Spleen (tissue), 11 donors: ENCODE results near the gene FAM83B. TPM values are rescaled to one million over a fixed set of nuclear protein-coding genes. Genes with fewer than 3 reads are reported as not detected.
"Not testable (repeated sequence)": the region's sequence is repeated elsewhere in the genome, so short reads cannot be mapped to it uniquely, and the experiment has no call there.

Experiments used
- DNase-seq: peaks from one replicate; pipeline ENCODE4 v3.0.0-alpha.2; 2020
- H3K27ac ChIP-seq, 8 donors: fragments of 200-600 bp; sonication (generic) in 7 of 8; 1 replicate in 4 of 8; 2 replicates in 4 of 8; pipeline versions ENCODE4 v1.5.0 to v1.8.0; 2016 to 2021; ENCODE audit warnings: inconsistent platforms in 4 of 8, mild to moderate bottlenecking in 4 of 8, moderate library complexity in 1 of 8
- H3K27me3 ChIP-seq, 7 donors: fragments of 200-600 bp; sonication (generic) in 6 of 7; replicated peaks in 1 of 7; 1 replicate in 4 of 7; 2 replicates in 3 of 7; pipeline versions ENCODE4 v1.5.0 to v1.8.0; 2016 to 2021; ENCODE audit warnings: inconsistent platforms in 3 of 7, mild to moderate bottlenecking in 1 of 7
- H3K36me3 ChIP-seq, 6 donors: fragments of 200-600 bp; sonication (generic) in 5 of 6; 1 replicate in 4 of 6; 2 replicates in 2 of 6; pipeline versions ENCODE4 v1.5.0 to v1.8.0; 2016 to 2021; ENCODE audit warnings: inconsistent platforms in 2 of 6
- H3K4me1 ChIP-seq, 6 donors: fragments of 200-600 bp; sonication (generic) in 5 of 6; 1 replicate in 3 of 6; 2 replicates in 3 of 6; pipeline versions ENCODE4 v1.5.0 to v1.8.0; 2016 to 2021; ENCODE audit warnings: inconsistent platforms in 3 of 6
- H3K4me3 ChIP-seq, 8 donors: fragments of 200-600 bp; sonication (generic) in 7 of 8; 1 replicate in 4 of 8; 2 replicates in 4 of 8; pipeline versions ENCODE4 v1.5.0 to v1.8.0; 2016 to 2021; ENCODE audit warnings: inconsistent platforms in 4 of 8, mild to moderate bottlenecking in 4 of 8, moderate library complexity in 2 of 8
- H3K9me3 ChIP-seq, 8 donors: fragments of 200-600 bp; sonication (generic) in 7 of 8; 1 replicate in 4 of 8; 2 replicates in 4 of 8; pipeline versions ENCODE4 v1.5.0 to v1.8.0; 2016 to 2021; ENCODE audit warnings: inconsistent platforms in 4 of 8
- POLR2A ChIP-seq, 3 donors: fragments of 450-650 bp; IDR thresholded peaks; one replicate each; pipeline ENCODE4 v1.5.1; 2017; ENCODE audit warnings: antibody characterized with exemption in 3 of 3, mild to moderate bottlenecking in 1 of 3
- POLR2AphosphoS5 ChIP-seq, 3 donors: sonication (generic); formaldehyde crosslinking; IDR thresholded peaks; one replicate each; pipeline ENCODE4 v1.5.1; 2017; ENCODE audit warnings: antibody characterized with exemption in 3 of 3
- WGBS, 5 donors: extraction: QIAGEN DNeasy Blood & Tissue Kit in 3 of 5; methylation state at CpG; one replicate each; pipeline versions ENCODE4 v1.1.5 to v1.1.7; 2013 to 2018; 5-methylcytosine and 5-hydroxymethylcytosine counted together
- intact Hi-C: fragments of 100-400 bp; cut with DNase I; formaldehyde crosslinking; loops from one replicate; pipeline ENCODE4 v1.15.0; 2023; ENCODE audit warnings: low total_unique reads
- polyA plus RNA-seq, 3 donors: library from polyadenylated mRNA; stranded (reverse); fragments of 200-250 nt; gene quantifications; one replicate each; pipeline ENCODE4 v1.2.1, GENCODE V29; 2013
- total RNA-seq, 7 donors: library from RNA; depleted of rRNA in 3 of 7; stranded (reverse); fragments of >200 nt in 3 of 7; fragmentation: NEBNext Ultra II Directional in 4 of 7; extraction: Animal tissue kit (Norgen Biotek cat#: 25700) in 4 of 7; gene quantifications; one replicate each; pipeline versions ENCODE4 v1.1.0 to v1.2.1, GENCODE V29; 2016 to 2021
- TF ChIP-seq, protein P1 (sequence below), 11 experiments: fragments of 200-600 bp in 7 of 11; fragments of 450-650 bp in 4 of 11; sonication (generic) in 4 of 11; IDR thresholded peaks in 8 of 11; conservative IDR thresholded peaks in 3 of 11; 1 replicate in 7 of 11; 2 replicates in 4 of 11; pipeline versions ENCODE4 v1.4.0 to v1.8.0; 2016 to 2021; ENCODE audit warnings: antibody characterized with exemption in 11 of 11, inconsistent platforms in 4 of 11, mild to moderate bottlenecking in 1 of 11
- donor health status: healthy with polysubstance abuse.
- donor health status: DM: no; HTN: no; CAD: no; lungs with moderate emphysema.
- donor health status: DM: no; HTN: no; CAD: no.
- donor health status: Bipolar disorder and iron deficiency.
- donor health status: healthy.
- donor health status: DM: no; HTN: no; CAD: no.
- donor health status: DM: yes; HTN: yes; CAD: no.

FAM83B gene
- total and polyA plus RNA-seq, 10 donors = not detected

DNA sequence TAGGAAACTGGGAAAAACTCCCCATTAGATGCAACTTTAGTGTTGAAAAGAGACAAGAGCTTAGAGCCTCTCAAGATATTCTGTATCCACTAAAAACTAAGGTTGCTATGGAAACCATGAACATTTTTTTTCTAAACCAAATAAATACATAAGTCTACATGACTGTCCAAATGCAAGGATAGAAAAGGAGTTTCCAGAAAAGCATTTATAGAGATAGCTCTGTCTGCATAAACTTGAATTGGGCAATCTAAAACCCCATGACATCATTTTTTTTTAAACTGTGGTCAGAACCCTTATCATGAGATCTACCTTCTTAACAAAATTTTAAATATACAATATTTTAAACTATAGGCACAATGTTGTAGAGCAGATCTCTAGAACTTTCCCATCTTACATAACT, 36.4 kb upstream of the FAM83B start:
- H3K36me3 ChIP-seq = no peaks in the 10 kb centered on the region
- intact Hi-C loops = no loop called here
- no peak overlapping the region for H3K4me3 ChIP-seq
- no peak overlapping the region for H3K27ac ChIP-seq
- H3K27me3 ChIP-seq = no peaks in the 10 kb centered on the region
- TF ChIP-seq POLR2AphosphoS5 (IDR thresholded peaks at IDR 0.05) (no peak), POLR2A (IDR thresholded peaks at IDR 0.05) (no peak)
- TF ChIP-seq, protein P1, sequence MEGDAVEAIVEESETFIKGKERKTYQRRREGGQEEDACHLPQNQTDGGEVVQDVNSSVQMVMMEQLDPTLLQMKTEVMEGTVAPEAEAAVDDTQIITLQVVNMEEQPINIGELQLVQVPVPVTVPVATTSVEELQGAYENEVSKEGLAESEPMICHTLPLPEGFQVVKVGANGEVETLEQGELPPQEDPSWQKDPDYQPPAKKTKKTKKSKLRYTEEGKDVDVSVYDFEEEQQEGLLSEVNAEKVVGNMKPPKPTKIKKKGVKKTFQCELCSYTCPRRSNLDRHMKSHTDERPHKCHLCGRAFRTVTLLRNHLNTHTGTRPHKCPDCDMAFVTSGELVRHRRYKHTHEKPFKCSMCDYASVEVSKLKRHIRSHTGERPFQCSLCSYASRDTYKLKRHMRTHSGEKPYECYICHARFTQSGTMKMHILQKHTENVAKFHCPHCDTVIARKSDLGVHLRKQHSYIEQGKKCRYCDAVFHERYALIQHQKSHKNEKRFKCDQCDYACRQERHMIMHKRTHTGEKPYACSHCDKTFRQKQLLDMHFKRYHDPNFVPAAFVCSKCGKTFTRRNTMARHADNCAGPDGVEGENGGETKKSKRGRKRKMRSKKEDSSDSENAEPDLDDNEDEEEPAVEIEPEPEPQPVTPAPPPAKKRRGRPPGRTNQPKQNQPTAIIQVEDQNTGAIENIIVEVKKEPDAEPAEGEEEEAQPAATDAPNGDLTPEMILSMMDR (IDR thresholded peaks at IDR 0.05 in 8 of 11, conservative IDR thresholded peaks at IDR 0.05 in 3 of 11) = no peak
- DNase-seq = no peak
- H3K4me1 ChIP-seq = no peaks in the 10 kb centered on the region
- peaks cover 0 to 15% (median 11%) of the 10 kb centered on the region in 8 donors for H3K9me3 ChIP-seq

DNA sequence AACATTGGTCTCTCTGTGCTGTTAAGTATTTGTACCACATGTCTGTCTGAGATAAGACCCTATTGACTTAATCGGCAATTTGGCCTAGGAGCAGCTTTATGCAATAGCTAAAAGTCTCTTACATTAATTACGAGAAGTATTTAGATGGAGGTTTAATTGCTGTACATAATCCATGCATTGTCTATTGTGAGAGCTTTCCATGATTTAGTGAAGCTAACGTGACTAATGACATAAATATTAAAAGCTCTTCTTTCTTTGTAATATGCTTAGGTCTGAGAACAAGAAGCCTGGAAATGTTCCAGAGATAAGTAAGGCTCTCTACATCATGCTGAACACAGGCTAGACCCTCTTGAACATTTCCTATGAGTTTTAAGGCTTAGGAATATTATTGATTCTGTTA, 32.7 kb upstream of the FAM83B start:
- no peaks in the 10 kb centered on the region for H3K36me3 ChIP-seq
- 70 to 87% (median 84%) methylated on average over 3 of the region's 3 CpGs for WGBS, 5 donors
- no peak for TF ChIP-seq POLR2A (IDR thresholded peaks at IDR 0.05)

DNA sequence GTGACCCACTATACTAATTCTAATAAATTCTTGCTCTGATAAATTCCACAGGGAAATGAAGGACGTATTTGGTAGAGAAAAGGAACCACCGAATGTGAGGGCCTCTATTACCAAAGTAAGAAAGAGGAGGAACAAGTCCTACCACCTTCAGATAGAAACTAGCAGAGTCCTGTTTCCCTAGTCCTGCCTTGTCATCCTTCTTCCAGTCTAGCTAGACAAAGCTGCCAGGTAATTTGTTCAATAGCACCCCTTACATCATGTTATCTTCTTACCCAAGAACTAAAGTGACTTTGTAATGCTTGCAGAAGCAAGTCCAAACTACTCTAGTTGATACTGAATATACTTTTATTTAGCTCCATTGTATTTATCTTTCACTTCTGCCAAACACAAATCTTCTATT, 29.3 kb upstream of the FAM83B start:
- Histone ChIP-seq H3K27me3 (no peaks in the 10 kb centered on the region), H3K4me1 (no peaks in the 10 kb centered on the region), H3K9me3 (peaks cover 0 to 38% (median 9%) of the 10 kb centered on the region in 8 donors), H3K36me3 (no peaks in the 10 kb centered on the region), H3K4me3 (no peak overlapping the region), H3K27ac (no peak overlapping the region)
- TF ChIP-seq POLR2A (IDR thresholded peaks at IDR 0.05) = no peak
- TF ChIP-seq, protein P1 (IDR thresholded peaks at IDR 0.05 in 8 of 11, conservative IDR thresholded peaks at IDR 0.05 in 3 of 11) = no peak
- no peak for TF ChIP-seq POLR2AphosphoS5 (IDR thresholded peaks at IDR 0.05)
- WGBS, 5 donors = 76 to 86% (median 83%) methylated on average over 2 of the region's 2 CpGs
- intact Hi-C loops = no loop called here
- DNase-seq = no peak

More for the DNA sequence above, 32.7 kb upstream of the FAM83B start:
- Histone ChIP-seq H3K4me3 (no peak overlapping the region), H3K9me3 (peaks cover 0 to 21% (median 11%) of the 10 kb centered on the region in 8 donors), H3K27me3 (no peaks in the 10 kb centered on the region), H3K27ac (no peak overlapping the region), H3K4me1 (no peaks in the 10 kb centered on the region)
- intact Hi-C loops = no loop called here
- no peak for DNase-seq

DNA sequence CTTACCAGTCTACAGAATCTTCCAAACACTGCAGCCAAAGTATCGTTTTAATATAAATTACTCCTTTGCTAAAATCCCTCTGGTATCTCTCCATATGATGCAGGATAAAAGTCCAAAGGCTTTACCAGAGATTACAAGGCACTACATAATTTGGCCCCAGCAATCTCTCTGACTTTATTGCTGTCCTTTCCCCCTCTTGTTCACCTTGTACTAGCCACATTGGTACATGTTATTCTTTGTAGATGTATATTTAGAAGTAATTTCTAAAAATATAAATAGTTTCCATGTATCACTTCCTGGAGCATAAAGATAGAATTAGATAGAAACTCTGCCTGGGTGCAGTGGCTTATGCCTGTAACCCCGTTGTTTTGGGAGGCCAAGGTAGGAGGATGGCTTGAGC, 28.7 kb upstream of the FAM83B start:
- WGBS, 5 donors = 77 to 88% (median 80%) methylated on average over 2 of the region's 2 CpGs
- H3K27ac ChIP-seq = no peak overlapping the region
- intact Hi-C loops = no loop called here
- DNase-seq = no peak
- H3K27me3 ChIP-seq = no peaks in the 10 kb centered on the region
- no peak overlapping the region for H3K4me3 ChIP-seq
- H3K4me1 ChIP-seq = no peaks in the 10 kb centered on the region
- H3K36me3 ChIP-seq = no peaks in the 10 kb centered on the region
- peaks cover 0 to 33% (median 5%) of the 10 kb centered on the region in 8 donors for H3K9me3 ChIP-seq
- TF ChIP-seq POLR2AphosphoS5 (IDR thresholded peaks at IDR 0.05) (no peak), POLR2A (IDR thresholded peaks at IDR 0.05) (no peak)
- TF ChIP-seq, protein P1 (IDR thresholded peaks at IDR 0.05 in 8 of 11, conservative IDR thresholded peaks at IDR 0.05 in 3 of 11) = no peak

DNA sequence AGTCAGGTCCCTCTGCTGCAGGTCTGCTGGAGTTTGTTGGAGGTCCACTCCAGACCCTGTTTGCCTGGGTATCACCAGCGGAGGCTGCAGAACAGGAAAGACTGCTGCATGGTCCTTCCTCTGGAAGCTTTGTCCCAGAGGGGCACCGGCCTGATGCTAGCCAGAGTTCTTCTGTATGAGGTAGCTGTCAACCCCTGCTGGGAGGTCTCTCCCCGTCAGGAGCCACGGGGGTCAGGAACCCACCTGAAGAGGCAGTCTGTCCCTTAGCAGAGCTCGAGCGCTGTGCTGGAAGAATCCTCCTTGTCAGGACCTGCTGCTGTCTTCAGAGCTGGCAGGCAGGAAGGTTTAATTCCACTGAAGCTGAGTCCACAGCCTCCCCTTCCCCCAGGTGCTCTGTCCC, 22.3 kb upstream of the FAM83B start:
- WGBS, 5 donors = 76 to 83% (median 81%) methylated on average over 5 to 6 of the region's 6 CpGs
- intact Hi-C loops, H3K36me3 ChIP-seq, DNase-seq, H3K27me3 ChIP-seq, H3K4me3 ChIP-seq, H3K27ac ChIP-seq, H3K4me1 ChIP-seq: not testable (repeated sequence)
- peaks cover 0 to 17% (median 0%) of the 10 kb centered on the region in 8 donors for H3K9me3 ChIP-seq
